SU-DHL-6 (cell line): Measurements from ENCODE around the gene NEURL2.

Experiments used
- CTCF ChIP-seq: fragments of 200-600 bp; sonication (generic); IDR thresholded peaks from one replicate; pipeline ENCODE4 v1.5.1; 2017; ENCODE audit warnings: antibody characterized with exemption, mild to moderate bottlenecking, low read length, moderate library complexity; ENCODE audit not compliant: insufficient read depth, poor library complexity, severe bottlenecking
- EZH2phosphoT487 ChIP-seq: fragments of 200-600 bp; sonication (generic), shearing (Covaris generic); conservative IDR thresholded peaks from 2 replicates; pipeline ENCODE4 v1.6.1; 2018; ENCODE audit warnings: mild to moderate bottlenecking, antibody characterized with exemption, low read length, moderate library complexity, mixed read lengths

- TF ChIP-seq CTCF (no peak), EZH2phosphoT487 (no peak)
These were observed 17.1 kb upstream of the NEURL2 start for GRCh38 chr20:45908084-45908483.
